Panc1 (cell line): ENCODE measurements around the gene TMED8. TPM values are rescaled to one million over a fixed set of nuclear protein-coding genes. Genes with fewer than 3 reads are reported as not detected.

Experiments
- ATAC-seq: fragments of 200-7000 bp; cut with Tn5 transposase; 2 replicates; pipeline ENCODE4 v1.9.1; 2020; ENCODE audit warnings: mild to moderate bottlenecking, moderate library complexity
- BruUV-seq: library from RNA; stranded (reverse); fragments of 400-500 nt; replicated peaks from 2 replicates; lab custom pipeline; 2021; lab: Mats Ljungman, UMichigan
- CTCF ChIA-PET: fragments of 300-600 bp; sonication (Branson Sonifier 250); formaldehyde crosslinking; loops from one replicate; lab custom pipeline; 2022; ENCODE audit warnings: antibody characterized with exemption; lab: Charles Lee
- POLR2A ChIA-PET: fragments of 300-600 bp; sonication (Branson Sonifier 250); formaldehyde crosslinking; loops from one replicate; lab custom pipeline; 2022; ENCODE audit warnings: antibody characterized with exemption; lab: Charles Lee
- DNase-seq: peaks from one replicate; pipeline ENCODE4 v3.0.0-alpha.2; 2010; ENCODE audit warnings: low read depth, low spot score
- H3K27ac ChIP-seq: 2 replicates; pipeline ENCODE4 v1.5.1; 2011; ENCODE audit warnings: mild to moderate bottlenecking, low read length, inconsistent platforms
- H3K27me3 ChIP-seq: fragments of 200-500 bp; sonication (Bioruptor generic); 2 replicates; pipeline ENCODE4 v1.6.0; 2014; ENCODE audit warnings: low read length, inconsistent platforms; ENCODE audit not compliant: control insufficient read depth, insufficient read depth
- H3K36me3 ChIP-seq: fragments of 200-500 bp; sonication (Bioruptor generic); 2 replicates; pipeline ENCODE4 v1.5.1; 2014; ENCODE audit warnings: inconsistent platforms, mild to moderate bottlenecking, low read length, moderate library complexity; ENCODE audit not compliant: control insufficient read depth, insufficient read depth
- H3K4me1 ChIP-seq: 2 replicates; pipeline ENCODE4 v1.5.1; 2011; ENCODE audit warnings: inconsistent platforms, mild to moderate bottlenecking, low read length, moderate library complexity; ENCODE audit not compliant: control insufficient read depth, insufficient read depth
- H3K4me3 ChIP-seq, 2 experiments: 2 replicates each; pipeline ENCODE4 v1.5.1; 2011 to 2012; ENCODE audit warnings: low read depth in 2 of 2, low read length in 2 of 2, mild to moderate bottlenecking in 2 of 2, inconsistent platforms in 1 of 2, moderate library complexity in 1 of 2
- H3K9me3 ChIP-seq: fragments of 200-500 bp; sonication (Bioruptor generic); 2 replicates; pipeline ENCODE4 v1.5.1; 2014; ENCODE audit warnings: low read depth, mild to moderate bottlenecking, inconsistent platforms, low read length, moderate library complexity; ENCODE audit not compliant: control insufficient read depth, insufficient read depth
- CTCF ChIP-seq: fragments of 450-650 bp; IDR thresholded peaks from 2 replicates; pipeline ENCODE4 v1.5.1; 2017; ENCODE audit warnings: mild to moderate bottlenecking
- POLR2AphosphoS5 ChIP-seq: IDR thresholded peaks from 2 replicates; pipeline ENCODE4 v1.6.1; 2012; ENCODE audit warnings: mild to moderate bottlenecking, low read depth, low read length, moderate library complexity
- REST ChIP-seq, 2 experiments: IDR thresholded peaks; 2 replicates each; pipeline ENCODE4 v1.6.1; 2011 to 2012; ENCODE audit warnings: low read depth in 2 of 2, control low read depth in 1 of 2, low read length in 1 of 2, mild to moderate bottlenecking in 1 of 2, moderate library complexity in 1 of 2; ENCODE audit not compliant: insufficient read depth in 1 of 2
- SIN3A ChIP-seq: IDR thresholded peaks from 2 replicates; pipeline ENCODE4 v1.6.1; 2012; ENCODE audit warnings: low read depth, mild to moderate bottlenecking, low read length, moderate library complexity, borderline replicate concordance; ENCODE audit not compliant: insufficient read depth
- TCF7L2 ChIP-seq: IDR thresholded peaks from 2 replicates; pipeline ENCODE4 v1.6.1; 2011; ENCODE audit warnings: mild to moderate bottlenecking, low read depth, low read length, inconsistent platforms
- in situ Hi-C: cut with HindIII; loops from 2 replicates; pipeline ENCODE4 v1.10.0; 2016; ENCODE audit warnings: low sequenced_read_pairs, low pct_unique_long_range_greater_than_20kb
- intact Hi-C: fragments of 100-400 bp; cut with micrococcal nuclease; formaldehyde crosslinking; loops from one replicate; pipeline ENCODE4 v1.10.0; 2022; ENCODE audit not compliant: unreplicated experiment
- total RNA-seq: library from RNA; stranded (reverse); gene quantifications from one replicate; pipeline ENCODE4 v1.2.1, GENCODE V29; 2021; ENCODE audit not compliant: unreplicated experiment

Gene TMED8
- total RNA-seq, 1 experiment from 2014 or later: 8.5 TPM

- DNase-seq (no peak), ATAC-seq (no peak)
- in situ Hi-C loops: no loop called here
- intact Hi-C loops: no loop called here
- BruUV-seq: no TSS peak
- Histone ChIP-seq H3K27ac (no peak overlapping the region), H3K36me3 (no peaks in the 10 kb centered on the region), H3K4me1 (peaks cover 34% of the 10 kb centered on the region), H3K4me3 (no peak overlapping the region), H3K9me3 (no peaks in the 10 kb centered on the region), H3K27me3 (no peaks in the 10 kb centered on the region)
- ChIA-PET CTCF (no interaction called here), POLR2A (no interaction called here)
- no peak for TF ChIP-seq SIN3A
- TF ChIP-seq REST (IDR thresholded peaks at IDR 0.05; ENCODE audit: insufficient read depth in 1 of 2, low read depth in 2 of 2, low read length in 1 of 2): no peak
- TF ChIP-seq CTCF: no peak
- TF ChIP-seq POLR2AphosphoS5: no peak
- no peak for TF ChIP-seq TCF7L2
Measured at GRCh38 chr14:77311217-77311616, 65.7 kb downstream of the TMED8 start.

- H3K9me3 ChIP-seq: no peaks in the 10 kb centered on the region
- no TSS peak for BruUV-seq
- intact Hi-C loops (no loop called here), in situ Hi-C loops (no loop called here)
- peaks cover 29% of the 10 kb centered on the region for H3K4me1 ChIP-seq
- no peaks in the 10 kb centered on the region for H3K36me3 ChIP-seq
- H3K27ac ChIP-seq: no peak overlapping the region
- ChIA-PET POLR2A (no interaction called here), CTCF (no interaction called here)
- no peaks in the 10 kb centered on the region for H3K27me3 ChIP-seq
- ATAC-seq (no peak), DNase-seq (no peak)
- H3K4me3 ChIP-seq: no peak overlapping the region
- TF ChIP-seq CTCF (no peak), POLR2AphosphoS5 (no peak), TCF7L2 (no peak), REST (IDR thresholded peaks at IDR 0.05; ENCODE audit: insufficient read depth in 1 of 2, low read depth in 2 of 2, low read length in 1 of 2) (no peak), SIN3A (no peak)
Measured at GRCh38 chr14:77310026-77310425, 66.9 kb downstream of the TMED8 start.
